Stimulated activated CD8-positive, alpha-beta memory T cell treated with anti-CD3 and anti-CD28 coated beads, Interleukin-7, amount 100 ng/mL, for 48 hours (primary cell): ENCODE results near the gene CRACDL.
"Not testable (repeated sequence)": the region's sequence is repeated elsewhere in the genome, so short reads cannot be mapped to it uniquely, and the experiment has no call there.

Experiments used
- DNase-seq, 2 donors: peaks; one replicate each; pipeline ENCODE4 v3.0.0-alpha.2; 2020; ENCODE audit warnings: low read depth in 1 of 2; ENCODE audit errors: extremely low read depth in 1 of 2

CRACDL gene

DNA sequence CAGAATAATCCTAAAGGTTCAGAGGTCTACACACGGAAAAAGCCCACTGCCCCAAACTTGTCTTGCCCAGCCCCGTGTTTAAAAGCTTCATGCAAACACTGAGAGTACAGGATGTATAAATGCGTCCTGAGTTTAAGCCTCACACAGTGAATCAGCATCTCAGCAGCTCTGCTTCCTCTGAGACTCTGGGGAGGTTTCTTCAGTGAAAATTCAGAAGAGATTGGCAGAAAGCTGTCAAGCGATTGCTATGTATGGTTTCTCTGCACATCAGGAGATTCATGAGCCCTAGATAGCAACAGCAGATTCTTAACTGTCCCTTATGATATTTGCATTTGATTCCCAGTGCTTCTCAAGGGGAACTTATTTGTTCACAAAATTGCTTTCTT lies 27.1 kb downstream of the CRACDL start:
- no peak for DNase-seq

GRCh38 chr2:98907966-98908905 lies 27.8 kb downstream of the CRACDL start:
- DNase-seq: no peak

DNA sequence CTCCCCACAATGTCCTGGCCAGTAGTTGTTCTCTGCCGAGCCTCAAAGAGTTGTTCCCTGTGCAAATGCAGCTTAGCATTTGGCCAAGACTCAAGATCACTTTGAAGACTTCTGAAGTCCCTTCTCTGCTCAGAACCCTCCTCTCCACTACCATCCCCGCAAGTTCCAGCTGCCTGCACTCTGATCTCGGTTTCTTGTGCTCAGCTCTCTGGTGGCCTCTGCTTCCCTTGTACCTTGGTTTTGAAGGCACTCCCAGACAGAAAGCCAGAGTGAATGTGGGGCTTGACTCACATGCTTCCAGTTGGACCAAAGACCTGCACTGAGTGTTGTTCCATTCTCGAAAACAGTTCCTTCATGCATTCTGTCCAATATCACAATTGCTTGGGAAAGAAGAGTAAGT lies 28.6 kb downstream of the CRACDL start:
- DNase-seq: no peak

- DNase-seq: no peak
Measured at GRCh38 chr2:98903767-98904485, 32.1 kb downstream of the CRACDL start.

GRCh38 chr2:98903064-98903355 lies 33.0 kb downstream of the CRACDL start:
- no peak for DNase-seq

DNA sequence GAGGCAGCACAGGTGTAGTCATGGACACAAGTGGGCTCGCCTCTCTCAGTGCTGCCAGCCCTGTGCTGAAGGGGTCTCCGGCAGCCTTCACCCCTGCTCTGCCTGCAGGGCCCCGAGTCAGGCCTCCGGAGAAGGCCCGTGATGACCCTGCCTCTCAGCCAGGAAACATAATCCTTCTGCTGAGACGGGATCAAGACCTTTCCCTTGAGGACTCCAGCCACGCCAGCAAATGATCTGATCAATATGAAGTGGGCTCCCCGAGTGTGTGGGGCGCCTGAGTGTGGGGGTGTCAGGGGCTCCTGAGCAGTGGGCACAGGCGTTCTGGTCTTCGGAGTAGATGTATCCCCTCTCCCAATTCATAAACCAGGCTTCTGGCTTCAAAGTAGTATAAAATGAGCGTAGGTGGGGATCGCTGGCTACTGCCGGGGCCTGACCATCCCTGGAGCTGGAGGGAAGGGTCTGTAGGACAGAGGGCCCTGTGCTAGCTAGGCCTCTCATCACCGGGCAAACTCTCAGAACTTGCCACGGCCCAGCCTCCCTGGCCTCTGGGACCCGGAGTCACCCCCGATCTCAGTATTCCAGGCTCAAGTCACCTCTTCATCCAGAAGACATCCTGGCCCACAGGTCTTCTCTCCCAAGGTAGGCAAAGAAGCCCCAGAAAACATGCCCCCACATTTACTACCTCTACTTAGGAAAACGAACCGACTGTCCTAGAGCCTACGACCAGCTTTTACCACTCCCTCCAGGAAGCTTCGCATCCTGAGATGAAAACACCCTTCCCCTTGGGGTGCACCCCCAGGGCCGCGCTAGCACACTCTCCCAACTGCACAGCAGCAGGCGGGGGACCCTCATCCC lies 33.6 kb downstream of the CRACDL start:
- no peak for DNase-seq

DNA sequence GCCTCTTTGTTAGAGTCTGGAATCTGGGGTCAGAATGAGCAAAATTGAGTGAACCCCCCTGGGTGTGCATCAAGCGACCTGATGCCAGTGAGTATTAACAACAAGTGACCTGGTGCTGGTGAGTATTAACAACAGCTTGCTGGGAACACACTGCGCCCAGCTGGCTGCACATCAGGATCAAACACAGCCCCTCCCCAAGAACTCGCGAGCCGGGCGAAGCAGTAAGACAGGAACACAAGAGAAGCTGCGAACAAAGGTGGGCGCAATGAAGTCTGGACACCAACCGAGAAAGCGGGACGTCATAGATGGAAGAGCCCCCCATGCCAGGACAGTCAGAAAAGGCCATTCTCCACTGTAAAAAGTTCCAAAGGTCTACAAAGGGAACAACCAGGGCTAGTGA lies 34.3 kb downstream of the CRACDL start:
- no peak for DNase-seq

DNA sequence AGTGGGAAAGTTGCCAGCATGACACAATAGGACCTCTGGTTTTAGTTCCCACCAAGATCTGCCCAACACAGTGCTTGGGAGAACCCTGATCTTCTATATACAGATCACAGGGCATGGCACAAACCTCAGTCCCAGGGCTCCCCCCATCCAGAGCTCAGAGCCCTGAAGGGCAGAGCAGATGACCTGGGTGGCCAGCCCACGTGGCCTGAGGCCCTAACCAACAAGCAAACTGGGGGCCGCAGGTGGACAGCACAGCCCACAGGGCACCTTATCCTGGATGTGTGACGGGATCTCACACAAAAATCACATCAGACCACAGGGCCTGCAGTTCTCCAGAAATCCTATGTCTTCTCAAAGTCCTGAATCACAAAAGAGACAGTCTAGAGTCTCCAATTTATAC lies 34.7 kb downstream of the CRACDL start:
- no peak for DNase-seq

GRCh38 chr2:98900721-98901120 lies 35.3 kb downstream of the CRACDL start:
- DNase-seq: no peak

GRCh38 chr2:98899703-98900078 lies 36.3 kb downstream of the CRACDL start:
- not testable (repeated sequence) for DNase-seq

DNA sequence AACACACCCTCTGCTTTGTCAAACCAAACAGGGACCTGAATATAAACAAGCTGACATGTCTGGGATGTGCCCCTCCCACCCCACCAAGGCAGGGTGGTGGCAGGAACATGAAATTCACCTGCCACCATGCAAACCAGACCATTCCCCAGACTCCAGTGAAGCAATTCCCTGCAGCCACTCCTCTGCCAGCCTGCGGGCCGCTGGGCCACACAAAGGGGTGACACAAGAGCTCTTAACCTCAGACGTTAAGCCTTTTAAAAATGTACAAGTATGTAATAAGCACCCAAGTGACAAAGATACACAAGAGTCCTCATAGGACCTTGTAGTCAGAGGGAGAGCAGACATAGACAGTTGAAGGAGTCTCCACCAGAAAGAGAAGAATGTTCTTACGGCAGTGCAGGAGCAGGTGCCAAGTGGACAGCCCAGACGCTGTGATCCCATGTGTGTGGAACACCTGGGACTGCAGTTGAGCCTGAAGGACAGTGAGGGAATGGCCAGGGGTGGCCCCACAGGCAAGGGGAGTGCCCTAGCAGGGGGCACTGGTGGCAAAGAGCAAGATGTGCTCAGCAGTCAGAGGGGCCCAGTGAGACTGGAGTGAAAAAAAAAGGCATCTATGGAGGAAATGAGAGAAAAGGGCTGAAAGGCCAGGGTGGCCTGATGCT lies 36.9 kb downstream of the CRACDL start:
- DNase-seq: no peak

- no peak for DNase-seq
Measured at GRCh38 chr2:98898423-98898841, 37.6 kb downstream of the CRACDL start.

GRCh38 chr2:98897746-98898145 lies 38.3 kb downstream of the CRACDL start:
- DNase-seq: no peak

GRCh38 chr2:98896944-98897343 lies 39.1 kb downstream of the CRACDL start:
- DNase-seq: no peak

- DNase-seq: no peak
Measured at GRCh38 chr2:98896416-98896815, 39.6 kb downstream of the CRACDL start.

DNA sequence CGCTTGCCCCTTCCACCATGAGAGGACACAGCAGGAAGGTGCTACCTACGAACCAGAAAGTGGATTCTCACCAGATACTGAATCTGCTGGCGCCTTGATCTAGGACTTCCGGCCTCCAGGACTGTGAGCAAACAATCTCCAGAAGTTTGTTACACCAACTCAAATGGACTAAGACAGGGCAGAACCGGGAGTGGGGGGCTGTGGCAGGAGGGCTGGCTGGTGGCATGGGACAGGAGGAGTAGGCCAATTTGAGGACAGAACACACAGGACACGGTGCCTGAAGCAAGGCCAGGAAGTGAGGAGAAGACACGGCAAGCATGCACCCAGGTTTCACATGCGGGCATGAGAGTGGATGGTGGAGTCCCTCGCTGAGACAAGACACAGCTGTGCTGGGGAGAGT lies 40.1 kb downstream of the CRACDL start:
- DNase-seq: no peak

DNA sequence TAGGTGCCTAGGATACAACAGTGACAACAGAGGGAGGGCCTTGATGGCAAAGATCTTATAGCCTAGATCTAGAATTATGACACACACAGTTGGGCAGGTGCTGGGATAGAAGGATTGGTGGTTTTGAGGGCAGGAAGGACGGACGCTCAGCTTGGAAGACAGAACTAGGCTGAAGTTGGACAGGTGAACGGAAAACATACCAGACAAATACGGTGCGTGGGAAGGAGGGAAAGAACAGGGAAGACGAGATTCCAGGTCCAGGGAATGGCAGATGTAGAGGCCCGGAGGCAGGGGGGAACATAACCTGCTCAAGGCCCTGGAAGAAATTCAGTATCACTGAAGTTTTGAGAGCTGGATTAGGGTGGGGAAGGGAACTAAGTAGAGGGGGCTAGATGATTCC lies 40.8 kb downstream of the CRACDL start:
- no peak for DNase-seq

GRCh38 chr2:98894331-98895000 lies 41.6 kb downstream of the CRACDL start:
- no peak for DNase-seq

GRCh38 chr2:98893911-98894321 lies 42.1 kb downstream of the CRACDL start:
- no peak for DNase-seq

- DNase-seq: no peak
Measured at GRCh38 chr2:98892871-98893270, 43.2 kb downstream of the CRACDL start.
